GM23338 (cell line): ENCODE data around the gene CKLF. TPM values are rescaled to one million over a fixed set of nuclear protein-coding genes. Genes with fewer than 3 reads are reported as not detected.
"Not testable (repeated sequence)": the region's sequence is repeated elsewhere in the genome, so short reads cannot be mapped to it uniquely, and the experiment has no call there.

Source experiments
- ATAC-seq: fragments of 200-7000 bp; cut with Tn5 transposase; 3 replicates; pipeline ENCODE4 v1.9.1; 2020
- DNase-seq: peaks from one replicate; pipeline ENCODE4 v3.0.0-alpha.2; 2015; ENCODE audit warnings: low spot score
- H2AFZ ChIP-seq: fragments of 200-600 bp; sonication (generic); 2 replicates; pipeline ENCODE4 v1.8.0; 2016; ENCODE audit warnings: antibody characterized with exemption, mild to moderate bottlenecking, moderate library complexity
- H3F3A ChIP-seq: fragments of 200-600 bp; sonication (generic); replicated peaks from 2 replicates; pipeline ENCODE4 v1.8.0; 2017; ENCODE audit warnings: antibody characterized with exemption, mixed run types, low read depth
- H3K27ac ChIP-seq: fragments of 200-600 bp; sonication (generic); 2 replicates; pipeline ENCODE4 v1.6.1; 2016; ENCODE audit warnings: low read depth
- H3K27me3 ChIP-seq: fragments of 200-600 bp; sonication (generic); 2 replicates; pipeline ENCODE4 v1.8.0; 2016; ENCODE audit warnings: mild to moderate bottlenecking, mixed run types, moderate library complexity; ENCODE audit not compliant: insufficient read depth
- H3K36me3 ChIP-seq: fragments of 200-600 bp; sonication (generic); 2 replicates; pipeline ENCODE4 v1.8.0; 2016; ENCODE audit warnings: mild to moderate bottlenecking; ENCODE audit not compliant: insufficient read depth
- H3K4me1 ChIP-seq: fragments of 200-600 bp; sonication (generic); 2 replicates; pipeline ENCODE4 v1.8.0; 2016; ENCODE audit warnings: mild to moderate bottlenecking, moderate library complexity; ENCODE audit not compliant: insufficient read depth
- H3K4me2 ChIP-seq: fragments of 200-600 bp; sonication (generic); 2 replicates; pipeline ENCODE4 v1.7.1; 2017; ENCODE audit warnings: mixed run types
- H3K4me3 ChIP-seq: fragments of 200-600 bp; sonication (generic); 2 replicates; pipeline ENCODE4 v1.6.1; 2016; ENCODE audit warnings: mixed run types
- H3K79me2 ChIP-seq: fragments of 200-600 bp; sonication (generic); replicated peaks from 2 replicates; pipeline ENCODE4 v1.8.0; 2017; ENCODE audit warnings: mild to moderate bottlenecking; ENCODE audit not compliant: insufficient read depth
- H3K9me2 ChIP-seq: fragments of 200-600 bp; sonication (generic); 2 replicates; pipeline ENCODE4 v1.8.0; 2017; ENCODE audit not compliant: insufficient read depth
- H4K20me1 ChIP-seq: fragments of 200-600 bp; sonication (generic); replicated peaks from 2 replicates; pipeline ENCODE4 v1.8.0; 2017; ENCODE audit warnings: mild to moderate bottlenecking; ENCODE audit not compliant: insufficient read depth
- H3K27ac Mint-ChIP-seq: 2 replicates; pipeline ENCODE4 v1.8.0; 2020; ENCODE audit warnings: inconsistent platforms, mild to moderate bottlenecking, moderate library complexity, mixed read lengths
- H3K27me3 Mint-ChIP-seq: 3 replicates; pipeline ENCODE4 v1.8.0; 2022; ENCODE audit warnings: low read depth, mild to moderate bottlenecking, moderate library complexity, mixed read lengths, inconsistent platforms; ENCODE audit not compliant: insufficient read depth, poor library complexity
- H3K36me3 Mint-ChIP-seq: 3 replicates; pipeline ENCODE4 v1.8.0; 2021; ENCODE audit warnings: low read depth, mild to moderate bottlenecking, inconsistent platforms, moderate library complexity, mixed read lengths
- H3K4me1 Mint-ChIP-seq: 3 replicates; pipeline ENCODE4 v1.8.0; 2020; ENCODE audit warnings: mild to moderate bottlenecking, inconsistent platforms, mixed read lengths
- H3K4me3 Mint-ChIP-seq: 3 replicates; pipeline ENCODE4 v1.8.0; 2021; ENCODE audit warnings: moderate library complexity, mild to moderate bottlenecking, inconsistent platforms, mixed read lengths
- H3K9me3 Mint-ChIP-seq: 3 replicates; pipeline ENCODE4 v1.8.0; 2020; ENCODE audit warnings: moderate library complexity, mild to moderate bottlenecking, inconsistent platforms, mixed read lengths
- EZH2 ChIP-seq: fragments of 200-600 bp; sonication (generic); IDR thresholded peaks from one replicate; pipeline ENCODE4 v1.8.0; 2017; ENCODE audit warnings: antibody characterized with exemption, mild to moderate bottlenecking, low read depth; ENCODE audit not compliant: unreplicated experiment
- EZH2phosphoT487 ChIP-seq: fragments of 200-600 bp; sonication (generic); IDR thresholded peaks from one replicate; pipeline ENCODE4 v1.8.1; 2018; ENCODE audit warnings: antibody characterized with exemption; ENCODE audit not compliant: unreplicated experiment
- NANOG ChIP-seq: IDR thresholded peaks from 2 replicates; pipeline ENCODE4 v1.6.1; 2016; ENCODE audit warnings: antibody characterized with exemption, borderline replicate concordance
- POLR2AphosphoS5 ChIP-seq: IDR thresholded peaks from 2 replicates; pipeline ENCODE4 v1.6.1; 2016; ENCODE audit warnings: antibody characterized with exemption, low read depth
- STAT1 ChIP-seq: IDR thresholded peaks from one replicate; pipeline ENCODE4 v1.6.1; 2016; ENCODE audit warnings: antibody characterized with exemption; ENCODE audit not compliant: unreplicated experiment
- ZNF114 ChIP-seq: fragments of 250-450 bp; sonication (Bioruptor Pico); IDR thresholded peaks from 2 replicates; pipeline ENCODE4 v1.5.0; 2020; ENCODE audit warnings: mild to moderate bottlenecking, moderate library complexity
- polyA plus RNA-seq: library from polyadenylated mRNA; unstranded; fragments of >200 nt; fragmentation: Nextera tagmentation; extraction: Ambion mirVana; gene quantifications from 2 replicates; pipeline ENCODE4 v1.2.1, GENCODE V29; 2016
- total RNA-seq: library from RNA; depleted of rRNA; stranded (reverse); fragments of >200 nt; shearing (Covaris generic); gene quantifications from 2 replicates; pipeline ENCODE4 v1.2.3, GENCODE V29; 2014
- TF ChIP-seq, protein P1 (sequence below), 2 experiments: fragments of 200-600 bp in 1 of 2; sonication (generic) in 1 of 2; conservative IDR thresholded peaks; 2 replicates each; pipeline versions ENCODE4 v1.5.1 to v1.6.1; 2016 to 2017; ENCODE audit warnings: antibody characterized with exemption in 2 of 2, low read depth in 2 of 2, mild to moderate bottlenecking in 2 of 2, moderate library complexity in 1 of 2
- TF ChIP-seq, protein P2 (sequence below): fragments of 250-450 bp; sonication (Bioruptor Pico); IDR thresholded peaks from 2 replicates; pipeline ENCODE4 v1.5.0; 2020; ENCODE audit warnings: mild to moderate bottlenecking, moderate library complexity
- TF ChIP-seq, protein P3 (sequence below): IDR thresholded peaks from 2 replicates; pipeline ENCODE4 v1.6.1; 2016; ENCODE audit warnings: antibody characterized with exemption

The CKLF gene
- total and polyA plus RNA-seq, 2 experiments from 2014 or later = 25.5 to 60.0 TPM

DNA sequence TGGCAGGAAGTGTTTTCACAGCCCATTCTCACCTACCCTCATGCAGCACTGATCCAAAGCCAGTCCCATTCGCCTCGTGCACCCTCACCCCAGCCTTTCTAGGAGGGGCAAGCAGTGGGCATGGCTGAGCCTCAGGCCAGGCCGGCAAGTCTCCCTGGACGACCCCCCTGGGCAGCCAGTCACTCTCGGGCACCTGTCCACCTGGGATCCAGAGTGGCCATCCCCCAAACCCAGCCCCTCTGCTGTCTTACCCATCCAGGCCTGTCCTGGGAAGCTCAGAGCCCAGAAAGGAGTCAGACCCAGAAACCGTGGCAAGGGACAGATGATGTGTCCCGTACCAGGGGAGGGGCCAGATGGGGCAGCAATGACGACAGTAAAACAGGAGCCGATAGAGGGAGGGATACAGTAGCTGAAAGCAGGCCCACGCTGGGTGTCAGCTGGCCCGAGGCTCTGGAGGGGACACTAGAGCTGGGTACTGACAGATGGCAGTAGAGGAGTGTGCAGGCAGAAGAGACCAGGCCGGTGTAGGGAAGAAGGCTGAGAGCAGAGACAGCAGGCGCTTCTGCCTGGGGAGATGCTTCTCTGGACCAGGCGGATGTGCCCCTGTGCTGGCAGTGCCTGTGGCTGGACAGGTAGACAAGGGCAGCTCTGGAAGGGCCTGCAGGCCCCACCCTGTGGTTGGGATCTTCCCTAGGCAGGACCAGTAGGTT, 57.9 kb downstream of the CKLF start (continued):
- TF ChIP-seq EZH2phosphoT487 = no peak
- no peak for TF ChIP-seq EZH2
- TF ChIP-seq POLR2AphosphoS5 = no peak
- TF ChIP-seq, protein P1, sequence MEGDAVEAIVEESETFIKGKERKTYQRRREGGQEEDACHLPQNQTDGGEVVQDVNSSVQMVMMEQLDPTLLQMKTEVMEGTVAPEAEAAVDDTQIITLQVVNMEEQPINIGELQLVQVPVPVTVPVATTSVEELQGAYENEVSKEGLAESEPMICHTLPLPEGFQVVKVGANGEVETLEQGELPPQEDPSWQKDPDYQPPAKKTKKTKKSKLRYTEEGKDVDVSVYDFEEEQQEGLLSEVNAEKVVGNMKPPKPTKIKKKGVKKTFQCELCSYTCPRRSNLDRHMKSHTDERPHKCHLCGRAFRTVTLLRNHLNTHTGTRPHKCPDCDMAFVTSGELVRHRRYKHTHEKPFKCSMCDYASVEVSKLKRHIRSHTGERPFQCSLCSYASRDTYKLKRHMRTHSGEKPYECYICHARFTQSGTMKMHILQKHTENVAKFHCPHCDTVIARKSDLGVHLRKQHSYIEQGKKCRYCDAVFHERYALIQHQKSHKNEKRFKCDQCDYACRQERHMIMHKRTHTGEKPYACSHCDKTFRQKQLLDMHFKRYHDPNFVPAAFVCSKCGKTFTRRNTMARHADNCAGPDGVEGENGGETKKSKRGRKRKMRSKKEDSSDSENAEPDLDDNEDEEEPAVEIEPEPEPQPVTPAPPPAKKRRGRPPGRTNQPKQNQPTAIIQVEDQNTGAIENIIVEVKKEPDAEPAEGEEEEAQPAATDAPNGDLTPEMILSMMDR (conservative IDR thresholded peaks at IDR 0.05; ENCODE audit: low read depth in 2 of 2) = no peak

DNA sequence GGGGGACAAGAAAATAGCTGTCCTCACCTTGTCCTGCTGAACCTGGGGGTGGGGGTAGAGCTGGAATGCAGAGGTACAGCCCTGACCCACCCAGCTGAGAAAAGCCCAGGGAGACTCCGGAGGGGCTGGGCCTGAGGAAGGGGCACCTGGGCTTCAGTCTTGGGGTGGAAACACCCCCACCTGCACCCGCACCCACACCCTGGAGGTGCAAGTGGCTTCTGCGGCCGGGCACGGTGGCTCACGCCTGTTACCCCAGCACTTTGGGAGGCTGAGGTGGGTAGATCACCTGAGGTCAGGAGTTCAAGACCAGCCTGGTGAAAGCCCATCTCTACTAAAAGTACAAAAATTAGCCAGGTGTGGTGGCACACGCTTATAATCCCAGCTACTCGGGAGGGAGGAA, 59.5 kb downstream of the CKLF start:
- not testable (repeated sequence) for H3K9me3 Mint-ChIP-seq, H3K27me3 ChIP-seq, H3K9me2 ChIP-seq, H3K4me3 ChIP-seq, ATAC-seq, H3F3A ChIP-seq, DNase-seq, H3K27ac ChIP-seq, H3K79me2 ChIP-seq, H3K27ac Mint-ChIP-seq, H3K27me3 Mint-ChIP-seq, H2AFZ ChIP-seq, H4K20me1 ChIP-seq, H3K36me3 ChIP-seq, H3K4me2 ChIP-seq, H3K4me3 Mint-ChIP-seq
- Mint-ChIP-seq H3K36me3 (peaks cover 59% of the 10 kb centered on the region), H3K4me1 (peaks cover 31% of the 10 kb centered on the region)
- peaks cover 21% of the 10 kb centered on the region for H3K4me1 ChIP-seq

DNA sequence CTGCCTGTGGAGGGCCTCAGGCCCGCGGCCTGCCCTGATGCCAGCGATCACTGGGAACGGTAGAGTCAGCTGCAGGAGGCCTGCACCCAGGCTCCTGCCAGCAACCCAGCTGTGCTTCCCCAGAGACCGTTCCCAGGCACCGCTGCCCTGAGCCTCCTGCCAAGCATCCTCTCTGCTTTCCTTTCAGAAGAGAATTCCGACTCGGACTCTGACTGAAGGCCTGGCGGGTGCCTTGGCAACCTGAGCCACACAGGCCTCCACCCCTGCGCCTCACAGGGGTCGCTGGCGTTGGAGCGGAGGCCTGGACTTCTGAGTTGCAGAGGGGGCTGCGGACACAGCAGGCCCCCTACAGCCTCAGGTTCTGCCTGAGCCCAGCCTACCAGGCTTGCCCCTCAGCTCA, 60.0 kb downstream of the CKLF start:
- Histone ChIP-seq H3K4me1 (peaks cover 26% of the 10 kb centered on the region), H3F3A (no peaks in the 10 kb centered on the region; the same call in 1 of the 2 replicates), H3K4me3 (no peak overlapping the region), H3K36me3 (0 out of 2 replicates have a peak, but pooled peaks cover 5% of the 10 kb centered on the region), H3K27ac (no peak overlapping the region), H3K79me2 (no peaks in the 10 kb centered on the region), H4K20me1 (peaks cover 5% of the 10 kb centered on the region), H2AFZ (no peak overlapping the region), H3K27me3 (no peaks in the 10 kb centered on the region), H3K9me2 (no peaks in the 10 kb centered on the region), H3K4me2 (no peak overlapping the region)
- DNase-seq = no peak
- Mint-ChIP-seq H3K36me3 (peaks cover 59% of the 10 kb centered on the region), H3K27me3 (peaks cover 5% of the 10 kb centered on the region), H3K27ac (no peak overlapping the region), H3K9me3 (no peaks in the 10 kb centered on the region; the same call in 2 of the 3 replicates), H3K4me1 (peaks cover 31% of the 10 kb centered on the region), H3K4me3 (no peak overlapping the region)
- no peak for ATAC-seq
- TF ChIP-seq, protein P2, sequence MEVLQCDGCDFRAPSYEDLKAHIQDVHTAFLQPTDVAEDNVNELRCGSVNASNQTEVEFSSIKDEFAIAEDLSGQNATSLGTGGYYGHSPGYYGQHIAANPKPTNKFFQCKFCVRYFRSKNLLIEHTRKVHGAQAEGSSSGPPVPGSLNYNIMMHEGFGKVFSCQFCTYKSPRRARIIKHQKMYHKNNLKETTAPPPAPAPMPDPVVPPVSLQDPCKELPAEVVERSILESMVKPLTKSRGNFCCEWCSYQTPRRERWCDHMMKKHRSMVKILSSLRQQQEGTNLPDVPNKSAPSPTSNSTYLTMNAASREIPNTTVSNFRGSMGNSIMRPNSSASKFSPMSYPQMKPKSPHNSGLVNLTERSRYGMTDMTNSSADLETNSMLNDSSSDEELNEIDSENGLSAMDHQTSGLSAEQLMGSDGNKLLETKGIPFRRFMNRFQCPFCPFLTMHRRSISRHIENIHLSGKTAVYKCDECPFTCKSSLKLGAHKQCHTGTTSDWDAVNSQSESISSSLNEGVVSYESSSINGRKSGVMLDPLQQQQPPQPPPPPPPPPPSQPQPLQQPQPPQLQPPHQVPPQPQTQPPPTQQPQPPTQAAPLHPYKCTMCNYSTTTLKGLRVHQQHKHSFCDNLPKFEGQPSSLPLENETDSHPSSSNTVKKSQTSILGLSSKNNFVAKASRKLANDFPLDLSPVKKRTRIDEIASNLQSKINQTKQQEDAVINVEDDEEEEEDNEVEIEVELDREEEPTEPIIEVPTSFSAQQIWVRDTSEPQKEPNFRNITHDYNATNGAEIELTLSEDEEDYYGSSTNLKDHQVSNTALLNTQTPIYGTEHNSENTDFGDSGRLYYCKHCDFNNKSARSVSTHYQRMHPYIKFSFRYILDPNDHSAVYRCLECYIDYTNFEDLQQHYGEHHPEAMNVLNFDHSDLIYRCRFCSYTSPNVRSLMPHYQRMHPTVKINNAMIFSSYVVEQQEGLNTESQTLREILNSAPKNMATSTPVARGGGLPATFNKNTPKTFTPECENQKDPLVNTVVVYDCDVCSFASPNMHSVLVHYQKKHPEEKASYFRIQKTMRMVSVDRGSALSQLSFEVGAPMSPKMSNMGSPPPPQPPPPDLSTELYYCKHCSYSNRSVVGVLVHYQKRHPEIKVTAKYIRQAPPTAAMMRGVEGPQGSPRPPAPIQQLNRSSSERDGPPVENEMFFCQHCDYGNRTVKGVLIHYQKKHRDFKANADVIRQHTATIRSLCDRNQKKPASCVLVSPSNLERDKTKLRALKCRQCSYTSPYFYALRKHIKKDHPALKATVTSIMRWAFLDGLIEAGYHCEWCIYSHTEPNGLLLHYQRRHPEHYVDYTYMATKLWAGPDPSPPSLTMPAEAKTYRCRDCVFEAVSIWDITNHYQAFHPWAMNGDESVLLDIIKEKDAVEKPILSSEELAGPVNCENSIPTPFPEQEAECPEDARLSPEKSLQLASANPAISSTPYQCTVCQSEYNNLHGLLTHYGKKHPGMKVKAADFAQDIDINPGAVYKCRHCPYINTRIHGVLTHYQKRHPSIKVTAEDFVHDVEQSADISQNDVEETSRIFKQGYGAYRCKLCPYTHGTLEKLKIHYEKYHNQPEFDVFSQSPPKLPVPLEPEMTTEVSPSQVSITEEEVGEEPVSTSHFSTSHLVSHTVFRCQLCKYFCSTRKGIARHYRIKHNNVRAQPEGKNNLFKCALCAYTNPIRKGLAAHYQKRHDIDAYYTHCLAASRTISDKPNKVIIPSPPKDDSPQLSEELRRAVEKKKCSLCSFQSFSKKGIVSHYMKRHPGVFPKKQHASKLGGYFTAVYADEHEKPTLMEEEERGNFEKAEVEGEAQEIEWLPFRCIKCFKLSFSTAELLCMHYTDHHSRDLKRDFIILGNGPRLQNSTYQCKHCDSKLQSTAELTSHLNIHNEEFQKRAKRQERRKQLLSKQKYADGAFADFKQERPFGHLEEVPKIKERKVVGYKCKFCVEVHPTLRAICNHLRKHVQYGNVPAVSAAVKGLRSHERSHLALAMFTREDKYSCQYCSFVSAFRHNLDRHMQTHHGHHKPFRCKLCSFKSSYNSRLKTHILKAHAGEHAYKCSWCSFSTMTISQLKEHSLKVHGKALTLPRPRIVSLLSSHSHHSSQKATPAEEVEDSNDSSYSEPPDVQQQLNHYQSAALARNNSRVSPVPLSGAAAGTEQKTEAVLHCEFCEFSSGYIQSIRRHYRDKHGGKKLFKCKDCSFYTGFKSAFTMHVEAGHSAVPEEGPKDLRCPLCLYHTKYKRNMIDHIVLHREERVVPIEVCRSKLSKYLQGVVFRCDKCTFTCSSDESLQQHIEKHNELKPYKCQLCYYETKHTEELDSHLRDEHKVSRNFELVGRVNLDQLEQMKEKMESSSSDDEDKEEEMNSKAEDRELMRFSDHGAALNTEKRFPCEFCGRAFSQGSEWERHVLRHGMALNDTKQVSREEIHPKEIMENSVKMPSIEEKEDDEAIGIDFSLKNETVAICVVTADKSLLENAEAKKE = no peak
- TF ChIP-seq, protein P3, sequence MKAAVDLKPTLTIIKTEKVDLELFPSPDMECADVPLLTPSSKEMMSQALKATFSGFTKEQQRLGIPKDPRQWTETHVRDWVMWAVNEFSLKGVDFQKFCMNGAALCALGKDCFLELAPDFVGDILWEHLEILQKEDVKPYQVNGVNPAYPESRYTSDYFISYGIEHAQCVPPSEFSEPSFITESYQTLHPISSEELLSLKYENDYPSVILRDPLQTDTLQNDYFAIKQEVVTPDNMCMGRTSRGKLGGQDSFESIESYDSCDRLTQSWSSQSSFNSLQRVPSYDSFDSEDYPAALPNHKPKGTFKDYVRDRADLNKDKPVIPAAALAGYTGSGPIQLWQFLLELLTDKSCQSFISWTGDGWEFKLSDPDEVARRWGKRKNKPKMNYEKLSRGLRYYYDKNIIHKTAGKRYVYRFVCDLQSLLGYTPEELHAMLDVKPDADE = no peak
- TF ChIP-seq EZH2 (no peak), STAT1 (no peak), EZH2phosphoT487 (no peak), NANOG (no peak), ZNF114 (CRISPR knock-in tag) (no peak)
